Breast epithelium (tissue), 4 donors: ENCODE measurements around the gene WDR74. TPM values are rescaled to one million over a fixed set of nuclear protein-coding genes. Genes with fewer than 3 reads are reported as not detected.

Experiments
- DNase-seq, 2 donors: peaks; one replicate each; pipeline ENCODE4 v3.0.0-alpha.2; 2019; ENCODE audit warnings: low spot score in 2 of 2
- H3K27ac ChIP-seq, 2 donors: fragments of 200-600 bp; sonication (generic) in 1 of 2; one replicate each; pipeline ENCODE4 v1.5.1; 2016 to 2019; ENCODE audit warnings: mild to moderate bottlenecking in 1 of 2
- H3K27me3 ChIP-seq, 2 donors: fragments of 200-600 bp; sonication (generic) in 1 of 2; one replicate each; pipeline versions ENCODE4 v1.5.1 to v1.6.0; 2017 to 2019; ENCODE audit warnings: control low read depth in 1 of 2, mild to moderate bottlenecking in 1 of 2
- H3K36me3 ChIP-seq: fragments of 200-600 bp; one replicate; pipeline ENCODE4 v1.5.1; 2019
- H3K4me1 ChIP-seq, 2 donors: fragments of 200-600 bp; sonication (generic); one replicate each; pipeline ENCODE4 v1.5.1; 2016 to 2019; ENCODE audit warnings: control low read depth in 1 of 2
- H3K4me3 ChIP-seq, 3 donors: fragments of 200-600 bp; sonication (generic); 1 replicate in 2 of 3; 2 replicates in 1 of 3; pipeline ENCODE4 v1.5.1; 2016 to 2019; ENCODE audit warnings: mild to moderate bottlenecking in 3 of 3, moderate library complexity in 2 of 3
- H3K9me3 ChIP-seq, 2 donors: fragments of 200-600 bp; sonication (generic) in 1 of 2; one replicate each; pipeline ENCODE4 v1.5.1; 2016 to 2019; ENCODE audit warnings: control low read depth in 1 of 2
- POLR2A ChIP-seq: fragments of 450-650 bp; IDR thresholded peaks from one replicate; pipeline ENCODE4 v1.6.1; 2016; ENCODE audit warnings: antibody characterized with exemption, mild to moderate bottlenecking, moderate library complexity
- POLR2AphosphoS5 ChIP-seq, 3 donors: sonication (generic); formaldehyde crosslinking; IDR thresholded peaks; one replicate each; pipeline ENCODE4 v1.6.1; 2017; ENCODE audit warnings: antibody characterized with exemption in 3 of 3
- intact Hi-C: fragments of 100-400 bp; cut with DNase I; formaldehyde crosslinking; loops from one replicate; pipeline ENCODE4 v1.15.1; 2023; ENCODE audit warnings: low total_unique reads
- total RNA-seq, 3 donors: library from RNA; depleted of rRNA; stranded (reverse); fragments of >200 nt; gene quantifications; one replicate each; pipeline ENCODE4 v1.1.0, GENCODE V29; 2016
- TF ChIP-seq, protein P1 (sequence below), 3 donors: fragments of 450-650 bp; IDR thresholded peaks; one replicate each; pipeline ENCODE4 v1.5.1; 2016 to 2017; ENCODE audit warnings: antibody characterized with exemption in 3 of 3, mild to moderate bottlenecking in 3 of 3, moderate library complexity in 3 of 3

Gene WDR74
- total RNA-seq, 3 donors from 2014 or later = 46.6 to 62.6 (median 48.7) TPM

DNA sequence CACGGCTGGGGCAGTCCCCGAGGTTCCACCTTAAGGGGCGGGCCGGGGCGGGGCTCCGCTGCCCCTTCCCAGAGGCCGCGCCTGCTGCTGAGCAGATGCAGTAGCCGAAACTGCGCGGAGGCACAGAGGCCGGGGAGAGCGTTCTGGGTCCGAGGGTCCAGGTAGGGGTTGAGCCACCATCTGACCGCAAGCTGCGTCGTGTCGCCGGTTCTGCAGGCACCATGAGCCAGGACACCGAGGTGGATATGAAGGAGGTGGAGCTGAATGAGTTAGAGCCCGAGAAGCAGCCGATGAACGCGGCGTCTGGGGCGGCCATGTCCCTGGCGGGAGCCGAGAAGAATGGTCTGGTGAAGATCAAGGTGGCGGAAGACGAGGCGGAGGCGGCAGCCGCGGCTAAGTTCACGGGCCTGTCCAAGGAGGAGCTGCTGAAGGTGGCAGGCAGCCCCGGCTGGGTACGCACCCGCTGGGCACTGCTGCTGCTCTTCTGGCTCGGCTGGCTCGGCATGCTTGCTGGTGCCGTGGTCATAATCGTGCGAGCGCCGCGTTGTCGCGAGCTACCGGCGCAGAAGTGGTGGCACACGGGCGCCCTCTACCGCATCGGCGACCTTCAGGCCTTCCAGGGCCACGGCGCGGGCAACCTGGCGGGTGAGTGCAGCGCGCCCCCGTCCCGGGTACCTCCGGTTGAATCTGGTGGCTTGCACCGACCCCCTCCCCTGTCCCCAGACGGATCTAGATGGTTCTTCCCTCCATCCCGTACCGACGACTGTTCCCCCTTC lies 41.6 kb upstream of the WDR74 start, which contains the start of gene SLC3A2:
SLC3A2 (plus strand) TSS at position 94 of the 776 bp plus-strand sequence; CDS start at position 222, 128 bp downstream.
- intact Hi-C loops = no loop called here
- peaks cover 3 to 29% of the 10 kb centered on the region in 2 donors for H3K4me1 ChIP-seq
- peak within 1 kb of the TSS; percentile 68 to 99 (median 92) for H3K4me3 ChIP-seq
- H3K27ac ChIP-seq = peak within 1 kb of the TSS; percentile 97 to 100
- no peaks in the 10 kb centered on the region for H3K27me3 ChIP-seq
- no peaks in the 10 kb centered on the region for H3K9me3 ChIP-seq
- TF ChIP-seq POLR2A (peak; percentile 99), POLR2AphosphoS5 (IDR thresholded peaks at IDR 0.05) (peak; percentile 96 to 98 (median 97))
- TF ChIP-seq, protein P1, sequence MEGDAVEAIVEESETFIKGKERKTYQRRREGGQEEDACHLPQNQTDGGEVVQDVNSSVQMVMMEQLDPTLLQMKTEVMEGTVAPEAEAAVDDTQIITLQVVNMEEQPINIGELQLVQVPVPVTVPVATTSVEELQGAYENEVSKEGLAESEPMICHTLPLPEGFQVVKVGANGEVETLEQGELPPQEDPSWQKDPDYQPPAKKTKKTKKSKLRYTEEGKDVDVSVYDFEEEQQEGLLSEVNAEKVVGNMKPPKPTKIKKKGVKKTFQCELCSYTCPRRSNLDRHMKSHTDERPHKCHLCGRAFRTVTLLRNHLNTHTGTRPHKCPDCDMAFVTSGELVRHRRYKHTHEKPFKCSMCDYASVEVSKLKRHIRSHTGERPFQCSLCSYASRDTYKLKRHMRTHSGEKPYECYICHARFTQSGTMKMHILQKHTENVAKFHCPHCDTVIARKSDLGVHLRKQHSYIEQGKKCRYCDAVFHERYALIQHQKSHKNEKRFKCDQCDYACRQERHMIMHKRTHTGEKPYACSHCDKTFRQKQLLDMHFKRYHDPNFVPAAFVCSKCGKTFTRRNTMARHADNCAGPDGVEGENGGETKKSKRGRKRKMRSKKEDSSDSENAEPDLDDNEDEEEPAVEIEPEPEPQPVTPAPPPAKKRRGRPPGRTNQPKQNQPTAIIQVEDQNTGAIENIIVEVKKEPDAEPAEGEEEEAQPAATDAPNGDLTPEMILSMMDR (IDR thresholded peaks at IDR 0.05) = peak; percentile 36 to 66 (median 62)
- peaks cover 4% of the 10 kb centered on the region for H3K36me3 ChIP-seq
- DNase-seq = peak; percentile 92 to 94

DNA sequence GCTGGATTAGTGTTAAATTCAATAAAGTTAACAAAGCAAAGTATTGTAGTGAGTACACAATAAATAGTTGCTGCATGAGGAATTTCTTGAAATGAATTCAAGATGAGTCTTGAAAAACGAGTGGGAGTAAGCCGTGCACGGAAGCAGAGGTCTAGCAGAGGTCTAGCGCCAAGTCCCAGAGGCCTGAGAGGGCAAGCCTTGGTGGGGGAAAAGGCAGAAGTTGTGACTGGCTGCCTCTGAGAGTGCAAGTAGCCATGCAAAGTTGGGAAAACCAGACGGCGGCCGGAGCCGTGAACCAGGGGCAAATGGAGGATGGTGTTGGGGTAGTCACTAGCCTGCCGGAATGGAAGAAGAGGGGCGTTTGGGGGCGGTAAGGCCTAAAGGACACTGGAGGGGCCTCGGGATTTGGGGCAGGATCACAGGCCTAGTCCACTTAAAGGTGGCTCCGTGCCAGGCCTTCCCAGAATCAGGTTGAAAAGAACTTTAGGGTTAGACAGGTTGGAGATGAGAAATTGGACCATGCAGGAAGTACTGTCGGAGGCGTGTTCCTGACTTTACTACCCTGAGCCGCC lies 40.9 kb upstream of the WDR74 start:
- H3K4me1 ChIP-seq = peaks cover 3 to 24% of the 10 kb centered on the region in 2 donors
- H3K36me3 ChIP-seq = no peaks in the 10 kb centered on the region
- H3K27ac ChIP-seq = peak overlapping the region; percentile 97 to 100
- TF ChIP-seq, protein P1 (IDR thresholded peaks at IDR 0.05) = no peak
- TF ChIP-seq POLR2AphosphoS5 (IDR thresholded peaks at IDR 0.05) = no peak
- no peak for TF ChIP-seq POLR2A
- no peaks in the 10 kb centered on the region for H3K9me3 ChIP-seq
- H3K27me3 ChIP-seq = no peaks in the 10 kb centered on the region
- peak; percentile 55 to 79 for DNase-seq
- H3K4me3 ChIP-seq = peak overlapping the region; percentile 68 to 99 (median 92)
- intact Hi-C loops = no loop called here

DNA sequence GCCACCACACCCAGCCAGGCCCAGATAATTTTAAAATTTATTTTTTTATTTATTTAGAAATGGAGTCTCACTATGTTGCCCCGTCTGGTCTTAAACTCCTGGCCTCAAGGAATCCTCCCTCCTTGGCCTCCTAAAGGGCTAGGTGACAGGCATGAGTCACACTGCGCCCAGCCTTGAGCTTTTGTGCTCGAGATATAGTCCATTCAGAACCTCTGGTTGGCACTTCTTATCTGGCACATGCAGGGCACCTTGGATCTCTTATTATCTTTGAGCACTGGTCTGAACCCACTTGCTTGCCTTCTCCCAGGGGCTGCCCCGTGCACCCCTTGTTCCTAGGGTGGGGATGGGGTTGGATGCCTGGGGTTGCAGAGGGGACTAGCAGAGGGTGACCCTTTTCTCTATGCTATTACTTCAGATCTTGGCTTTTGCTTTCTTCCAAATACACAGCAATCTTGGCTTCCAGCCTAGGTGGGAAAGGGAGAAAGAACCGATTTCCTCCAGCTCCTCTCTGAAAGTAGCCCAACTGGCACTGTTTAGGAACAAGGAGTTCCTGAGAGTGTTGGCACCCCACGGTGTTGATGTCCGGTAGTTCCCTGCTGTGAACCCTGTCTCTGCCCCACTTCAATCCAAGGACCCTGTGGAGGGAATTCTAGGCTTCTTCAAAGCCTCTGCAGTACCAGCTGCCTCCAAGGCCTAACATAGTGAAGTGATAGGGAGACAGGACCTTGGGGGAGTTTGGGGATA lies 40.0 kb upstream of the WDR74 start:
- H3K27ac ChIP-seq = peak overlapping the region; percentile 97 to 100
- H3K4me3 ChIP-seq = peak overlapping the region; percentile 68 to 99 (median 92)
- peak in 1 of 3 donors; percentile 50 for TF ChIP-seq POLR2AphosphoS5 (IDR thresholded peaks at IDR 0.05)
- TF ChIP-seq POLR2A = no peak
- no peaks in the 10 kb centered on the region for H3K36me3 ChIP-seq
- H3K4me1 ChIP-seq = peaks cover 0 to 17% of the 10 kb centered on the region in 2 donors
- intact Hi-C loops = loop anchor here (10.0 kb wide), 1 partner anchor 485 kb away; no protein-coding TSS in a partner anchor
- DNase-seq = peak in 1 of 2 donors; percentile 82
- H3K9me3 ChIP-seq = no peaks in the 10 kb centered on the region
- no peaks in the 10 kb centered on the region for H3K27me3 ChIP-seq

DNA sequence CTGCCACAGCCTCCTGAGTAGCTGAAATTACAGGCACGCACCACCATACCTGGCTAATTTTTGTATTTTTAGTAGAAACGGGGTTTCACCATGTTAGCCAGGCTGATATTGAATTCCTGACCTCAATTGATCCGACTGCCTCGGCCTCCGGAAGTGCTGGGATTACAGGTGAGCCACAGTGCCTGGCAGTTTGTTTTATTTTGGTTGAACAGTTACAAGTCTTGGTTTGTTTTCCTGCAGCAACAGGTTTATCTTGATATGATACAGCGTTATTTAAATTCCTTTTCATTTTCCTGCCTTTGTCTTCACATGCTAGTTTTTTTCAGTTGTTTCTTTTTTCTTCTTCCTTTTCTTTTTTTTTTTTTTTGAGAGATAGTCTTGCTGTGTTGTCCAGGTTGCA lies 37.3 kb upstream of the WDR74 start:
- no peak for TF ChIP-seq POLR2A
- no peak for TF ChIP-seq POLR2AphosphoS5 (IDR thresholded peaks at IDR 0.05)
- TF ChIP-seq, protein P1 (IDR thresholded peaks at IDR 0.05) = no peak
- no peak overlapping the region for H3K4me3 ChIP-seq
- H3K9me3 ChIP-seq = no peaks in the 10 kb centered on the region
- H3K27ac ChIP-seq = no peak overlapping the region
- H3K27me3 ChIP-seq = no peaks in the 10 kb centered on the region
- no peaks in the 10 kb centered on the region for H3K36me3 ChIP-seq
- peaks cover 0 to 14% of the 10 kb centered on the region in 2 donors for H3K4me1 ChIP-seq
- intact Hi-C loops = loop anchor here (10.0 kb wide), 1 partner anchor 482 kb away; no protein-coding TSS in a partner anchor
- DNase-seq = no peak

DNA sequence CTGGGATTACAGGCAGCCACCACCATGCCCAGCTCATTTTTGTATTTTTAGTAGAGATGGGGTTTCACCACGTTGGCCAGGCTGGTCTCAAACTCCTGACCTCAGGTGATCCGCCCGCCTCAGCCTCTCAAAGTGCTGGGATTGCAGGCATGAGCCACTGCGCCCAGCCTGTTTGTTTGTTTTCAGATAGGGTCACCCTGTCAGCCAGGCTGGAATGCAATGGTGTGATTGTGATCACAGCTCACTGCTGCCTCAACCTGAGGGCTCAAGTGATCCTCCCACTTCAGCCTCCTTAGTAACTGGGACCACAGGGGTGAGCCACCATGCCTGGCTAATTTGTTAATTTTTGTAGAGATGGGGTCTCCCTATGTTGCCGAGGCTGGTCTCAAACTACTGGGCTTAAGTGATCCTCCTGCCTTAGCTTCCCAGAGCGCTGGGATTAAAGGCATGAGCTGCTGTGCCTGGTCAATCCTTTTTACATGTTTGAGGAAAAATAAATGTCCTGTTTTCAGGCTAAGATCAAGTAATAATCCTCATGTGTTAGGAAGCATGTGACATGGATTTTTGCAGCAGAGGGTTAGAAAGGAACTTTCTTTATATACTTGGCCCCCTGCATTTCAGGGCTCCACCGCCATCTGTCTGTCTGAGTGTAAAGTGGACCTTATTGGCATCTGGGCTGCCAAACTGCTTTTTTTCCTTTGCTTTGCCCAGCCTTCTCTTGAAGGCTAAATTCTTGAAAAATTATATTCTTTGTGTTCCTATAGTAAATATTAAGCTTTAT lies 36.5 kb upstream of the WDR74 start:
- intact Hi-C loops = loop anchor here (10.0 kb wide), 1 partner anchor 481 kb away; no protein-coding TSS in a partner anchor
- Histone ChIP-seq H3K27ac (no peak overlapping the region), H3K4me1 (peaks cover 0 to 14% of the 10 kb centered on the region in 2 donors), H3K9me3 (no peaks in the 10 kb centered on the region), H3K36me3 (no peaks in the 10 kb centered on the region), H3K4me3 (no peak overlapping the region), H3K27me3 (no peaks in the 10 kb centered on the region)
- DNase-seq = no peak
- no peak for TF ChIP-seq POLR2AphosphoS5 (IDR thresholded peaks at IDR 0.05)
